Trophoblast cell (in vitro differentiated cells and primary cell): ENCODE measurements around the gene CD2AP.

Experiments
- DNase-seq, 2 donors: peaks; one replicate each; pipeline ENCODE4 v3.0.0-alpha.2; 2016
- H2AFZ ChIP-seq: 2 replicates; pipeline ENCODE4 v1.6.1; 2013; ENCODE audit warnings: low read length, moderate library complexity, mild to moderate bottlenecking; ENCODE audit not compliant: insufficient read depth, poor library complexity
- H2AK5ac ChIP-seq: 2 replicates; pipeline ENCODE4 v1.6.1; 2013; ENCODE audit warnings: mild to moderate bottlenecking, low read length
- H2BK120ac ChIP-seq: 2 replicates; pipeline ENCODE4 v1.6.1; 2013; ENCODE audit warnings: low read length, mild to moderate bottlenecking, moderate library complexity; ENCODE audit not compliant: insufficient read depth, poor library complexity
- H2BK12ac ChIP-seq: 2 replicates; pipeline ENCODE4 v1.6.1; 2013; ENCODE audit warnings: mild to moderate bottlenecking, low read length, moderate library complexity
- H2BK5ac ChIP-seq: 2 replicates; pipeline ENCODE4 v1.6.1; 2013; ENCODE audit warnings: low read length, low read depth, moderate library complexity, mild to moderate bottlenecking; ENCODE audit not compliant: poor library complexity
- H3K14ac ChIP-seq: 2 replicates; pipeline ENCODE4 v1.6.1; 2013; ENCODE audit warnings: mild to moderate bottlenecking, low read length
- H3K18ac ChIP-seq: 2 replicates; pipeline ENCODE4 v1.6.1; 2013; ENCODE audit warnings: mild to moderate bottlenecking, low read length
- H3K23ac ChIP-seq: 2 replicates; pipeline ENCODE4 v1.6.1; 2013; ENCODE audit warnings: low read length
- H3K27ac ChIP-seq: 2 replicates; pipeline ENCODE4 v1.5.1; 2013; ENCODE audit warnings: low read depth, mild to moderate bottlenecking, inconsistent platforms, low read length, moderate library complexity
- H3K27me3 ChIP-seq: 2 replicates; pipeline ENCODE4 v1.6.1; 2013; ENCODE audit warnings: inconsistent platforms, mild to moderate bottlenecking, low read length, moderate library complexity; ENCODE audit not compliant: insufficient read depth
- H3K36me3 ChIP-seq, 2 experiments: 1 replicate in 1 of 2; 2 replicates in 1 of 2; pipeline ENCODE4 v1.6.1; 2013; ENCODE audit warnings: low read length in 2 of 2, mild to moderate bottlenecking in 2 of 2, moderate library complexity in 1 of 2; ENCODE audit not compliant: insufficient read depth in 2 of 2, control insufficient read depth in 1 of 2
- H3K4ac ChIP-seq: 2 replicates; pipeline ENCODE4 v1.6.1; 2013; ENCODE audit warnings: low read depth, mild to moderate bottlenecking, low read length, moderate library complexity
- H3K4me1 ChIP-seq, 2 experiments: 1 replicate in 1 of 2; 2 replicates in 1 of 2; pipeline ENCODE4 v1.6.1; 2013; ENCODE audit warnings: low read length in 2 of 2, mild to moderate bottlenecking in 2 of 2, moderate library complexity in 1 of 2; ENCODE audit not compliant: insufficient read depth in 2 of 2, control insufficient read depth in 1 of 2
- H3K4me2 ChIP-seq: 2 replicates; pipeline ENCODE4 v1.6.1; 2013; ENCODE audit warnings: inconsistent platforms, mild to moderate bottlenecking, low read length, moderate library complexity
- H3K4me3 ChIP-seq: 2 replicates; pipeline ENCODE4 v1.5.1; 2013; ENCODE audit warnings: mild to moderate bottlenecking, low read depth, low read length, inconsistent platforms
- H3K79me1 ChIP-seq: one replicate; pipeline ENCODE4 v1.6.1; 2013; ENCODE audit warnings: low read length
- H3K79me2 ChIP-seq: 2 replicates; pipeline ENCODE4 v1.6.1; 2013; ENCODE audit warnings: low read length, mild to moderate bottlenecking; ENCODE audit not compliant: control insufficient read depth, insufficient read depth, poor library complexity
- H3K9ac ChIP-seq: 2 replicates; pipeline ENCODE4 v1.6.1; 2013; ENCODE audit warnings: mild to moderate bottlenecking, low read length
- H3K9me3 ChIP-seq: 2 replicates; pipeline ENCODE4 v1.6.1; 2013; ENCODE audit warnings: low read depth, mild to moderate bottlenecking, control low read depth, inconsistent platforms, low read length; ENCODE audit not compliant: insufficient read depth
- H4K12ac ChIP-seq: 2 replicates; pipeline ENCODE4 v1.6.1; 2013; ENCODE audit warnings: low read depth, mild to moderate bottlenecking, low read length, moderate library complexity
- H4K8ac ChIP-seq: 2 replicates; pipeline ENCODE4 v1.6.1; 2013; ENCODE audit warnings: low read depth, mild to moderate bottlenecking, low read length, moderate library complexity
- H4K91ac ChIP-seq: one replicate; pipeline ENCODE4 v1.6.1; 2013; ENCODE audit warnings: low read depth, mild to moderate bottlenecking, low read length, moderate library complexity
- WGBS: extraction: QIAGEN DNeasy Blood & Tissue Kit; methylation state at CpG from one replicate; pipeline ENCODE4 v1.1.7; 2013; ENCODE audit warnings: missing lambda C conversion rate; ENCODE audit not compliant: insufficient read length, insufficient coverage; ENCODE audit errors: extremely low coverage; 5-methylcytosine and 5-hydroxymethylcytosine counted together

CD2AP gene

DNA sequence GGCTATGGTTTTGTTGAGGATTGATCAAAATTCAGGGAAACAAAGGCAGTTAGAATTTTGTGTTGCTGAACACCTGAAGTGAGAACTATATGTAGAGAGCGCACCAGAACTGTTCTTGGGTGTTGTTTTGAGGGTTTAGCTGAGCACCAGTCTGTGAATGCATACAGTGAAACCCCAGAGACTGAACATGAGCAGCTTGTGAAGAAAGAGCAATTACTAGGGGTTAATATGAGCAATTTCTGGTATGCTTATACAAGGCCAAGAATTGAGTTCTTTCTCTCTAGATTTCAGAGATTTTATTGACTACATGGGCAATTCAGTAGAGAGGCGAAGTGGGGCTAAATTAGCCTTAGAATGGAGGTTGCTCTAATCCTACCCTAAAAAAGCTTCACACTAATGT is 93.9 kb downstream of the CD2AP start:
- Histone ChIP-seq H4K12ac (no peak overlapping the region), H3K79me1 (no peaks in the 10 kb centered on the region), H3K23ac (no peak overlapping the region), H2BK120ac (no peak overlapping the region), H3K27me3 (no peaks in the 10 kb centered on the region), H4K8ac (no peak overlapping the region), H3K4me1 (no peaks in the 10 kb centered on the region), H2BK12ac (no peak overlapping the region), H3K18ac (no peak overlapping the region), H3K4me2 (no peak overlapping the region), H3K27ac (no peak overlapping the region), H3K9me3 (no peaks in the 10 kb centered on the region), H4K91ac (no peak overlapping the region), H2BK5ac (no peak overlapping the region), H3K79me2 (no peaks in the 10 kb centered on the region), H3K36me3 (no peaks in the 10 kb centered on the region), H3K9ac (no peak overlapping the region), H3K4ac (no peak overlapping the region), H2AFZ (no peak overlapping the region), H3K4me3 (no peak overlapping the region), H2AK5ac (no peak overlapping the region), H3K14ac (no peak overlapping the region)
- DNase-seq, result no peak
- WGBS, result no CpG with 5 or more reads among the region's 2 CpGs

DNA sequence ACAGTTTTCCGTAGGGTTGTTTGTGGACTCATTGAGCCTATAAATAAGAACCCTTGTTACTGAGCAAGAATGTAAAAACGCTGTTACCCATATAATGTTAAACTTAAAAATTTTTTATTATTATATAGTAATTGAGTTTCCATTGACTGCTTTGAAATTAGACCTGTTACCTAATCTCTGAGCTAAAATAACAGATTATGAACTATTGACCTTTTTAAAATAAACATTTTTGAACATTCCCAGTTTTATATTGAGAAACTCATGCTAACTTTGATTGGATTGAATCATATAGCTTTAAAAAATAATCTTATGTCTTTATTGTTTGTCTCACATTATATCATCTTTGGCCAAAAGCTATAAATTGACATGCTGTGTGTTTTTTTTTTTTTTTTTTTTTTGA is 95.5 kb downstream of the CD2AP start:
- Histone ChIP-seq H3K79me1 (no peaks in the 10 kb centered on the region), H2AK5ac (no peak overlapping the region), H2BK120ac (no peak overlapping the region), H4K8ac (no peak overlapping the region), H3K27me3 (no peaks in the 10 kb centered on the region), H3K14ac (no peak overlapping the region), H3K79me2 (no peaks in the 10 kb centered on the region), H3K18ac (no peak overlapping the region), H3K23ac (no peak overlapping the region), H2BK12ac (no peak overlapping the region), H3K4me2 (no peak overlapping the region), H3K4ac (no peak overlapping the region), H3K27ac (no peak overlapping the region), H4K91ac (no peak overlapping the region), H3K4me1 (no peaks in the 10 kb centered on the region), H2AFZ (no peak overlapping the region), H3K9ac (no peak overlapping the region), H3K9me3 (no peaks in the 10 kb centered on the region), H4K12ac (no peak overlapping the region), H2BK5ac (no peak overlapping the region), H3K36me3 (no peaks in the 10 kb centered on the region), H3K4me3 (no peak overlapping the region)
- no CpG with 5 or more reads among the region's 2 CpGs for WGBS
- DNase-seq, result no peak

DNA sequence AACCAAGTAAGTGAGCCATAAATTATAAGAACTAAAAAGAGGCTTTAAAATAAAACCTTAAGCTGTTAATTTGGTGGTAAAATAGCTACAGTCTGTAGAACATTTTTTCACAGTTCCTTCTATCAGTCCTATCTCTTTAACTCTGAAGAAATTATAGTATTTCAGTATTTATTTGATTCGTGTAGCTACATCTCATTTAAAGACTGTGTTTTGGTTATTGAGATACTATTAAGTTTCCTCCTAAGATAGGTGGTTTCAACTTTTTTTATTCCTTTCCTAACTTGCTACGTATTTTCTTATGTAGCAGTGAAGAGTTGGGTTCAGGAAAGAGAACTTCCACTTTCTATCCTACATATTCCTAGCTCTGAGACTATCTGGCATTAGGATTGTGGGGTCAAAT is 97.2 kb downstream of the CD2AP start:
- Histone ChIP-seq H4K12ac (no peak overlapping the region), H3K23ac (no peak overlapping the region), H3K4me1 (no peaks in the 10 kb centered on the region), H3K79me1 (no peaks in the 10 kb centered on the region), H2BK12ac (no peak overlapping the region), H4K91ac (no peak overlapping the region), H3K14ac (no peak overlapping the region), H3K9ac (no peak overlapping the region), H3K36me3 (peaks cover 2% of the 10 kb centered on the region in 2 experiments), H3K18ac (no peak overlapping the region), H2AK5ac (no peak overlapping the region), H2AFZ (no peak overlapping the region), H3K79me2 (no peaks in the 10 kb centered on the region), H2BK120ac (no peak overlapping the region), H3K4ac (no peak overlapping the region), H3K27ac (no peak overlapping the region), H3K9me3 (no peaks in the 10 kb centered on the region), H3K27me3 (no peaks in the 10 kb centered on the region), H3K4me2 (no peak overlapping the region), H4K8ac (no peak overlapping the region), H3K4me3 (no peak overlapping the region), H2BK5ac (no peak overlapping the region)
- DNase-seq, result no peak
- no CpG with 5 or more reads among the region's 2 CpGs for WGBS

DNA sequence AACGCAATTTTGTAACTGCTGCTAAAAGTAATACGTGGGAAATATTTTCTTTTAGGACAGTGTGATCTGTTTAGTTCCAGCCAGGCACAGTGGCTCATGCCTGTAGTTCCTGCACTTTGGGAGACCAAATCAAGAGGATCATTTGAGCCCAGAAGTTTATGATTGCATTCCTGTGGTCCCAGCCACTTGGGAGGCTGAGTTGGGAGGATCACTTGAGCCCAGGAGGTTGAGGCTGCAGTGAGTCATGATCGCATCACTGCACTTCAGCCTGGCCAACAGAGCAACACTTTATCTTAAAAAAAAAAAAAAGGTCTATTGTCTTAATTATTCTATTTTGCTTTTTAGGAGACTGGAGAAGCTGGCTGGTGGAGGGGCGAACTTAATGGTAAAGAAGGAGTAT is 101.5 kb downstream of the CD2AP start:
- no peak for DNase-seq
- H3K4me2 ChIP-seq, result no peak overlapping the region
- H3K9me3 ChIP-seq, result no peaks in the 10 kb centered on the region
- H3K27me3 ChIP-seq, result no peaks in the 10 kb centered on the region
- H4K91ac ChIP-seq, result no peak overlapping the region
- no peak overlapping the region for H3K4ac ChIP-seq
- H3K4me3 ChIP-seq, result no peak overlapping the region
- H4K8ac ChIP-seq, result no peak overlapping the region
- H3K23ac ChIP-seq, result no peak overlapping the region
- no peaks in the 10 kb centered on the region for H3K4me1 ChIP-seq
- H4K12ac ChIP-seq, result no peak overlapping the region
- H2BK5ac ChIP-seq, result no peak overlapping the region
- no peak overlapping the region for H2AFZ ChIP-seq
- H2BK120ac ChIP-seq, result no peak overlapping the region
- no peak overlapping the region for H2AK5ac ChIP-seq
- no peak overlapping the region for H3K18ac ChIP-seq
- H3K27ac ChIP-seq, result no peak overlapping the region
- H3K9ac ChIP-seq, result no peak overlapping the region
- WGBS, result no CpG with 5 or more reads among the region's 4 CpGs
- H3K79me1 ChIP-seq, result no peaks in the 10 kb centered on the region
- no peak overlapping the region for H2BK12ac ChIP-seq
- no peak overlapping the region for H3K14ac ChIP-seq
- peaks cover 2% of the 10 kb centered on the region in 2 experiments for H3K36me3 ChIP-seq
- no peaks in the 10 kb centered on the region for H3K79me2 ChIP-seq
